Keratinocyte (primary cell): ENCODE measurements around the gene AAGAB. TPM values are rescaled to one million over a fixed set of nuclear protein-coding genes. Genes with fewer than 3 reads are reported as not detected.

Source experiments
- DNase-seq: peaks from one replicate; pipeline ENCODE4 v3.0.0-alpha.2; 2011; ENCODE audit warnings: low read depth, missing footprints, low spot score
- FAIRE-seq: peaks from 2 replicates; lab custom pipeline; 2011; peaks lifted over from hg19 to GRCh38; lab: Jason Lieb, UNC
- H2AFZ ChIP-seq: 2 replicates; pipeline ENCODE4 v1.6.0; 2012; ENCODE audit warnings: low read length, control low read depth, inconsistent platforms; ENCODE audit not compliant: control insufficient read depth
- H3K27ac ChIP-seq: 2 replicates; pipeline ENCODE4 v1.5.1; 2011; ENCODE audit warnings: low read length; ENCODE audit not compliant: control insufficient read depth, insufficient read depth
- H3K27me3 ChIP-seq: 3 replicates; pipeline ENCODE4 v1.6.0; 2011; ENCODE audit warnings: low read length; ENCODE audit not compliant: control insufficient read depth, insufficient read depth; ENCODE audit errors: extremely low read depth
- H3K36me3 ChIP-seq, 2 experiments: 2 replicates in 1 of 2; 3 replicates in 1 of 2; pipeline ENCODE4 v1.5.1; 2011; ENCODE audit warnings: low read length in 2 of 2, mild to moderate bottlenecking in 1 of 2; ENCODE audit not compliant: control insufficient read depth in 2 of 2, insufficient read depth in 2 of 2; ENCODE audit errors: extremely low read depth in 1 of 2
- H3K4me1 ChIP-seq: 3 replicates; pipeline ENCODE4 v1.5.1; 2011; ENCODE audit warnings: low read length; ENCODE audit not compliant: control insufficient read depth, insufficient read depth; ENCODE audit errors: extremely low read depth
- H3K4me2 ChIP-seq: 3 replicates; pipeline ENCODE4 v1.6.0; 2011; ENCODE audit warnings: low read depth, low read length; ENCODE audit not compliant: control insufficient read depth, insufficient read depth; ENCODE audit errors: extremely low read depth
- H3K4me3 ChIP-seq, 3 experiments: fragments of 200-600 bp in 1 of 3; sonication (generic) in 1 of 3; 2 replicates in 2 of 3; 3 replicates in 1 of 3; pipeline ENCODE4 v1.5.1; 2011 to 2016; ENCODE audit warnings: low read length in 3 of 3, mild to moderate bottlenecking in 3 of 3, control low read depth in 2 of 3, inconsistent platforms in 1 of 3, low read depth in 1 of 3, mixed read lengths in 1 of 3, mixed run types in 1 of 3, moderate library complexity in 1 of 3; ENCODE audit not compliant: control insufficient read depth in 2 of 3, insufficient read depth in 2 of 3; ENCODE audit errors: extremely low read depth in 1 of 3
- H3K79me2 ChIP-seq: 2 replicates; pipeline ENCODE4 v1.6.0; 2012; ENCODE audit warnings: low read length; ENCODE audit not compliant: control insufficient read depth, insufficient read depth
- H3K9ac ChIP-seq: 3 replicates; pipeline ENCODE4 v1.6.0; 2011; ENCODE audit warnings: low read length; ENCODE audit not compliant: control insufficient read depth, insufficient read depth; ENCODE audit errors: extremely low read depth
- H3K9me1 ChIP-seq: 3 replicates; pipeline ENCODE4 v1.6.0; 2011; ENCODE audit warnings: low read length; ENCODE audit not compliant: control insufficient read depth, insufficient read depth; ENCODE audit errors: extremely low read depth
- H3K9me3 ChIP-seq: 2 replicates; pipeline ENCODE4 v1.5.1; 2012; ENCODE audit warnings: low read depth, low read length; ENCODE audit not compliant: control insufficient read depth
- H4K20me1 ChIP-seq: 3 replicates; pipeline ENCODE4 v1.6.0; 2011; ENCODE audit warnings: low read length; ENCODE audit not compliant: control insufficient read depth, insufficient read depth; ENCODE audit errors: extremely low read depth
- EZH2 ChIP-seq: IDR thresholded peaks from one replicate; pipeline ENCODE4 v1.6.1; 2012; ENCODE audit warnings: inconsistent platforms, mild to moderate bottlenecking, low read length, moderate library complexity
- dilution Hi-C: fragments of 300-500 bp; cut with MboI; formaldehyde crosslinking; loops from one replicate; pipeline ENCODE4 v1.7.0; 2020; ENCODE audit warnings: low sequenced_read_pairs; ENCODE audit not compliant: extremely low pct_ligation_motif_present
- polyA plus RNA-seq, 5 experiments: library from polyadenylated mRNA; depleted of rRNA in 3 of 5; stranded (reverse) in 3 of 5; stranded (forward) in 1 of 5; unstranded in 1 of 5; fragments of >200 nt; gene quantifications; 1 replicate in 1 of 5; 2 replicates in 3 of 5; 3 replicates in 1 of 5; pipeline versions ENCODE4 v1.2.1 to v1.2.3, GENCODE V29; 2011 to 2012; ENCODE audit warnings: missing spikeins in 2 of 5, low read depth in 1 of 5, low replicate concordance in 1 of 5
- TF ChIP-seq, protein P1 (sequence below), 3 experiments: IDR thresholded peaks in 1 of 3; conservative IDR thresholded peaks in 1 of 3; optimal IDR thresholded peaks in 1 of 3; 2 replicates in 2 of 3; 3 replicates in 1 of 3; pipeline versions ENCODE3 to v1.5.1; 2011; ENCODE audit warnings: low read length in 3 of 3, mild to moderate bottlenecking in 3 of 3, moderate library complexity in 2 of 3, control low read depth in 1 of 3, inconsistent platforms in 1 of 3; ENCODE audit not compliant: insufficient read depth in 2 of 3; ENCODE audit errors: extremely low read depth in 1 of 3

The AAGAB gene
- polyA plus RNA-seq, 1 donor (not counting 4 experiments of a cell fraction or from before 2014, with no cell fraction given) = 82.7 TPM

DNA sequence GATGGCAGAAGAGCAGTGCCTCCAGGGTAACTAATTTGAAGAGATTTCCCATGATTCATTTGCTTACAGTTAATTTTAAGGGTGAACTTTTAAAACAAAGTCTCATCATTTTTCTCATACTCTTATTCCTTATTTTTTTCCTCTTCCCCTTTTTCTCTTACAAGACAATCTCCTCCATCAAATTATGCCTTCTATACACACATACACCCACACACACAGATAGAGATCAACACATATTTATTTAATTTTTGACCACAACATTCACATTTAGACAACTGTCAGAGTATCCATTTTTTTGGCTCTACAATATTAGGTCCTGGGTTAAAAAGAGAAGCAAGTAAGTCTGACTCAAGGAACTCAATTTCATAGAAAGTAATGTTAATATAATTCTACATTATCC, 37.6 kb downstream of the AAGAB start:
- Histone ChIP-seq H3K36me3 (peaks cover 3 to 14% of the 10 kb centered on the region in 2 experiments), H3K4me2 (no peak overlapping the region), H3K27me3 (no peaks in the 10 kb centered on the region), H3K79me2 (no peaks in the 10 kb centered on the region), H3K9me1 (no peaks in the 10 kb centered on the region), H3K27ac (no peak overlapping the region), H3K9me3 (no peaks in the 10 kb centered on the region), H3K4me3 (no peak overlapping the region), H3K9ac (no peak overlapping the region), H4K20me1 (no peaks in the 10 kb centered on the region), H3K4me1 (no peaks in the 10 kb centered on the region), H2AFZ (no peak overlapping the region)
- DNase-seq = no peak
- dilution Hi-C loops = no loop called here
- TF ChIP-seq, protein P1, sequence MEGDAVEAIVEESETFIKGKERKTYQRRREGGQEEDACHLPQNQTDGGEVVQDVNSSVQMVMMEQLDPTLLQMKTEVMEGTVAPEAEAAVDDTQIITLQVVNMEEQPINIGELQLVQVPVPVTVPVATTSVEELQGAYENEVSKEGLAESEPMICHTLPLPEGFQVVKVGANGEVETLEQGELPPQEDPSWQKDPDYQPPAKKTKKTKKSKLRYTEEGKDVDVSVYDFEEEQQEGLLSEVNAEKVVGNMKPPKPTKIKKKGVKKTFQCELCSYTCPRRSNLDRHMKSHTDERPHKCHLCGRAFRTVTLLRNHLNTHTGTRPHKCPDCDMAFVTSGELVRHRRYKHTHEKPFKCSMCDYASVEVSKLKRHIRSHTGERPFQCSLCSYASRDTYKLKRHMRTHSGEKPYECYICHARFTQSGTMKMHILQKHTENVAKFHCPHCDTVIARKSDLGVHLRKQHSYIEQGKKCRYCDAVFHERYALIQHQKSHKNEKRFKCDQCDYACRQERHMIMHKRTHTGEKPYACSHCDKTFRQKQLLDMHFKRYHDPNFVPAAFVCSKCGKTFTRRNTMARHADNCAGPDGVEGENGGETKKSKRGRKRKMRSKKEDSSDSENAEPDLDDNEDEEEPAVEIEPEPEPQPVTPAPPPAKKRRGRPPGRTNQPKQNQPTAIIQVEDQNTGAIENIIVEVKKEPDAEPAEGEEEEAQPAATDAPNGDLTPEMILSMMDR (optimal IDR thresholded peaks at IDR 0.05 in 1 of 3, IDR thresholded peaks at IDR 0.05 in 1 of 3, conservative IDR thresholded peaks at IDR 0.05 in 1 of 3; ENCODE audit: extremely low read depth in 1 of 3, insufficient read depth in 2 of 3, low read length in 3 of 3) = no peak
- TF ChIP-seq EZH2 = no peak
- FAIRE-seq = no peak

DNA sequence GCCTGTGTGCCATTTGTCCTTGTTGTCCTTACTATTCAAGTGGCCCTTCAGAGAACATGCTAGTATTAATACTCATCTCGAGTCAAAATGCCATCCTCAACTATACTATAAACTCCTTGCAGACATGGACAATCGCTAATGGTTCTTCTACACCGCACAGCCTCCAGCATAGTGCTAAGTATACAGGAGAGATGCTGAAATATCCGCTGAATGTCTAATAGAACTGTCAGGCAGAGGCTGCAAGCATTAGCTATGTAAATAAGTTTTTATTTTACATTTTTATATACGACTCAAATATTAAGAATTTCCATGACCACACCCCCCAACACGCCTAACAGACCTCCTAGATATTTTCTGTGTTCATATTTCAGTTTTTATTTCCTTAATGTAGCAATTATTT, 39.4 kb downstream of the AAGAB start:
- H4K20me1 ChIP-seq = no peaks in the 10 kb centered on the region
- no peak overlapping the region for H2AFZ ChIP-seq
- no peaks in the 10 kb centered on the region for H3K9me3 ChIP-seq
- no peaks in the 10 kb centered on the region for H3K79me2 ChIP-seq
- no peaks in the 10 kb centered on the region for H3K27me3 ChIP-seq
- peaks cover under 1 to 10% of the 10 kb centered on the region in 2 experiments for H3K36me3 ChIP-seq
- no peak for TF ChIP-seq EZH2
- TF ChIP-seq, protein P1 (optimal IDR thresholded peaks at IDR 0.05 in 1 of 3, IDR thresholded peaks at IDR 0.05 in 1 of 3, conservative IDR thresholded peaks at IDR 0.05 in 1 of 3; ENCODE audit: extremely low read depth in 1 of 3, insufficient read depth in 2 of 3, low read length in 3 of 3) = no peak
- H3K9ac ChIP-seq = no peak overlapping the region
- no peak overlapping the region for H3K4me2 ChIP-seq
- dilution Hi-C loops = no loop called here
- H3K9me1 ChIP-seq = no peaks in the 10 kb centered on the region
- FAIRE-seq (no peak), DNase-seq (no peak)
- H3K4me3 ChIP-seq = no peak overlapping the region
- H3K27ac ChIP-seq = no peak overlapping the region
- H3K4me1 ChIP-seq = no peaks in the 10 kb centered on the region
